NCI-H2171 treated with DMSO at 0.1 percent for 48 hours (cell line): ENCODE data around the gene PLP2.

Experiments used
- DNase-seq: peaks from one replicate; lab custom pipeline; 2025; lab: John Stamatoyannopoulos, UW

PLP2 gene

GRCh38 chrX:49186125-49187027, 14.7 kb downstream of the PLP2 start, which contains the start of gene PRICKLE3:
Gene PRICKLE3 (minus strand): TSS chrX:49186373. CDS start chrX:49186297, 76 bp downstream.
- DNase-seq = peak; percentile 52

GRCh38 chrX:49187028-49187394, 15.3 kb downstream of the PLP2 start:
- no peak for DNase-seq

GRCh38 chrX:49187526-49187925, 15.8 kb downstream of the PLP2 start:
- DNase-seq = no peak

GRCh38 chrX:49188468-49189076, 16.9 kb downstream of the PLP2 start:
- DNase-seq = no peak

- DNase-seq = no peak
Observed at GRCh38 chrX:49189606-49190005, 17.9 kb downstream of the PLP2 start.

GRCh38 chrX:49190821-49191573, 19.3 kb downstream of the PLP2 start:
- peak; percentile 99 for DNase-seq

- no peak for DNase-seq
Observed at GRCh38 chrX:49191574-49192011, 19.9 kb downstream of the PLP2 start.

GRCh38 chrX:49192722-49193328, 21.1 kb downstream of the PLP2 start:
- peak; percentile 19 for DNase-seq

- DNase-seq = no peak
Observed at GRCh38 chrX:49193542-49193964, 21.9 kb downstream of the PLP2 start.

GRCh38 chrX:49197543-49198087, 25.9 kb downstream of the PLP2 start:
- no peak for DNase-seq

GRCh38 chrX:49198540-49199314, 27.0 kb downstream of the PLP2 start:
- no peak for DNase-seq

- no peak for DNase-seq
Observed at GRCh38 chrX:49199315-49199595, 27.6 kb downstream of the PLP2 start.

GRCh38 chrX:49199906-49200771, 28.4 kb downstream of the PLP2 start, which contains the start of gene SYP:
Gene SYP (minus strand): TSS chrX:49200193. CDS start chrX:49200186, 7 bp downstream.
- peak; percentile 73 for DNase-seq

- DNase-seq = no peak
Observed at GRCh38 chrX:49202022-49202421, 30.3 kb downstream of the PLP2 start.

GRCh38 chrX:49203536-49203935, 31.8 kb downstream of the PLP2 start:
- DNase-seq = no peak

- no peak for DNase-seq
Observed at GRCh38 chrX:49204017-49204416, 32.3 kb downstream of the PLP2 start.

- DNase-seq = no peak
Observed at GRCh38 chrX:49204709-49205108, 33.0 kb downstream of the PLP2 start.

- DNase-seq = no peak
Observed at GRCh38 chrX:49205443-49205842, 33.7 kb downstream of the PLP2 start.

- DNase-seq = no peak
Observed at GRCh38 chrX:49206543-49206942, 34.8 kb downstream of the PLP2 start.

GRCh38 chrX:49208399-49208798, 36.7 kb downstream of the PLP2 start:
- no peak for DNase-seq
